Measurements from ENCODE around the gene ADISSP. TPM values are rescaled to one million over a fixed set of nuclear protein-coding genes. Genes with fewer than 3 reads are reported as not detected.

ADISSP gene
- total and polyA plus RNA-seq, 2 of the 8 experiments (the other 6 are each of a cell fraction or from before 2014, with no cell fraction given), result 111 to 141 TPM

DNA sequence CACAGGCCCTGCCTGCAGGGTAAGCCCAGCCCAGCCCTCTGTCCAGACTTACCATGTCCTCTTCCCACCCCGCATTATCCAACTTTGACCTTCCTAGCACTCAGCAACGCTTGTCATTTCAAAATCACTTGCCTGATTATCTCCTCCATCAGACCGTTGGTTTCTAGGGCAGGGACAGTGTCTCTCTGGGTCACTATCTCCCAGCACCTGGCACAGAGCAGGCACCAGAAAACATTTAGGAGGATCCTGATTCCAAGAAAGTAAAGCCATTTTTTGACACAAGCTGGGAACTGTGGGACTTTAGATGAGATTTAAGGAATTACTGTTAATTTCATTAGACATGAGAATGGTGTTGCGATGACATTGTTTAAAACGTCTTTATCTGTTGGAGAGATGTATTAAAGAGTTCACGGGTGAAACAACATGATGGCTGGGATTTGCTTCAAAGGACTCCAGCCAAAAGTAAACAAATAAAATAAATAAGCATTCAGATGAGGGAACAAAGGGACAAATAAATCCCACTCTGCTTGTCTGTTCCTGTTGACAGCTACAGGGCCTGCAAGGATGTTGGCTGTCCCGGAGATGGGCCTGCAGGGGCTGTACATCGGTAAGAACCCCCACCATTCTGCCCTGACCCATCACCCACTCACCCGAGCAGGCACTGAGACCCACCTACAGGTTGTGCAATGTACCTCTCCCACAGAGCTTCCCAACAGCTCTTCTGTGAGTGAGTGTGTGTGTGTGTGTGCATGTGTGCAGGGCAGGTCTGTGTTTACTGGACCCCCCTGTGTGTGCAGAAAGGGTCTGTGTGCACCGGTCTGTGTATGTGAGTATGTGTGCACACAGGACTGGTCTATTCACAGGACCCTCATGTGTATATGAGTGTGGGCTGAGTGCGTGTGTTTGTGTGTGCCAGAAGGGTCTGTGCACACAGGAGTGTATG lies 29.2 kb downstream of the ADISSP start:
- H3K56ac ChIP-seq (replicated peaks; ENCODE audit: insufficient read length, low read depth, low read length), result no peak overlapping the region
- H2BK15ac ChIP-seq (ENCODE audit: low read length), result no peak overlapping the region
- 86% methylated on average over 11 of the region's 11 CpGs; no CpG with 5 or more reads in 1 of the 2 experiments for WGBS, 2 experiments (ENCODE audit: extremely low coverage in 1 of 2, insufficient coverage in 1 of 2, insufficient read length in 1 of 2, insufficient replicate concordance in 2 of 2, low coverage in 1 of 2, low lambda C conversion rate in 2 of 2, missing lambda C conversion rate in 1 of 2)
- ChIA-PET CTCF (ENCODE audit: partially characterized antibody) (interaction anchor here (0.7 to 17.6 kb wide), 6 partner anchors 15 to 41 kb away, joined by 3 to 221 read pairs (median 4); no protein-coding TSS in a partner anchor), POLR2A (ENCODE audit: partially characterized antibody) (interaction anchor here (1.2 kb wide), 1 partner anchor 13 kb away, joined by 3 read pairs; no protein-coding TSS in a partner anchor)
- no peak overlapping the region for H3K9ac ChIP-seq (replicated peaks in 1 of 4; ENCODE audit: extremely low read depth in 1 of 4, low read depth in 3 of 4, low read length in 3 of 4)
- no peak overlapping the region for H3K27ac ChIP-seq (ENCODE audit: low read depth, low read length)
- TF ChIP-seq, protein P1, sequence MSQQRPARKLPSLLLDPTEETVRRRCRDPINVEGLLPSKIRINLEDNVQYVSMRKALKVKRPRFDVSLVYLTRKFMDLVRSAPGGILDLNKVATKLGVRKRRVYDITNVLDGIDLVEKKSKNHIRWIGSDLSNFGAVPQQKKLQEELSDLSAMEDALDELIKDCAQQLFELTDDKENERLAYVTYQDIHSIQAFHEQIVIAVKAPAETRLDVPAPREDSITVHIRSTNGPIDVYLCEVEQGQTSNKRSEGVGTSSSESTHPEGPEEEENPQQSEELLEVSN (IDR thresholded peaks at IDR 0.05), result no peak
- TF ChIP-seq RBBP5 (IDR thresholded peaks at IDR 0.05; ENCODE audit: borderline replicate concordance, low read depth, low read length) (no peak), RFX5 (IDR thresholded peaks at IDR 0.05; ENCODE audit: borderline replicate concordance, low read depth, low read length) (no peak), EGR1 (IDR thresholded peaks at IDR 0.05; ENCODE audit: borderline replicate concordance, low read depth, low read length) (no peak)
- H3K36me3 ChIP-seq (ENCODE audit: control insufficient read depth in 2 of 4, insufficient read depth in 4 of 4, low read length in 3 of 4), result no peaks in the 10 kb centered on the region
- peaks cover 0 to 25% (median 13%) of the 10 kb centered on the region in 4 experiments; a peak in 6 of 7 replicates for H3K4me1 ChIP-seq (replicated peaks in 1 of 4; ENCODE audit: control insufficient read depth in 3 of 4, insufficient read depth in 4 of 4, low read length in 3 of 4)
- H3K4me3 ChIP-seq (ENCODE audit: extremely low read depth in 1 of 4, insufficient read depth in 2 of 4, low read depth in 3 of 4, low read length in 4 of 4), result no peak overlapping the region
- H2BK120ac ChIP-seq (replicated peaks; ENCODE audit: low read depth, low read length), result no peak overlapping the region
- no peaks in the 10 kb centered on the region for H3K79me2 ChIP-seq (ENCODE audit: control insufficient read depth in 1 of 2, insufficient read depth in 2 of 2, low read length in 2 of 2)
- H4K8ac ChIP-seq (ENCODE audit: extremely low read depth, insufficient read depth, low read length), result no peak overlapping the region; the same call in 1 of the 2 replicates
- H2AK5ac ChIP-seq (ENCODE audit: low read depth, low read length), result peak overlapping the region; percentile 26; the same call in 1 of the 2 replicates
- H3K18ac ChIP-seq (ENCODE audit: extremely low read depth, low read length), result no peak overlapping the region
- 0 out of 2 replicates have a peak overlapping the region, but pooled peaks have one; percentile 27 for H2BK12ac ChIP-seq (ENCODE audit: low read depth, low read length)
- H3K9me3 ChIP-seq (ENCODE audit: insufficient read depth in 2 of 2, low read depth in 1 of 2, low read length in 1 of 2), result no peaks in the 10 kb centered on the region
- no peak overlapping the region for H3K4ac ChIP-seq (replicated peaks; ENCODE audit: insufficient read length, low read depth, low read length)
- H3K23ac ChIP-seq (ENCODE audit: insufficient read length), result no peak overlapping the region
- DNase-seq (ENCODE audit: low read depth in 1 of 2, low spot score in 2 of 2) (no peak), FAIRE-seq (no peak)
- peaks cover 0 to 3% (median 0%) of the 10 kb centered on the region in 4 experiments; a peak in 3 of 7 replicates for H3K27me3 ChIP-seq (replicated peaks in 1 of 4; ENCODE audit: control insufficient read depth in 3 of 4, extremely low read depth in 1 of 4, insufficient read depth in 3 of 4, low read length in 3 of 4)
- H4K5ac ChIP-seq (ENCODE audit: insufficient read length, low read depth, low read length), result no peak overlapping the region
- peak overlapping the region; percentile 28; the same call in 1 of the 2 replicates for H2BK5ac ChIP-seq (ENCODE audit: low read depth, low read length)
- no peak overlapping the region for H3K14ac ChIP-seq (ENCODE audit: insufficient read length)
- no peaks in the 10 kb centered on the region for H4K20me1 ChIP-seq (replicated peaks in 1 of 2; ENCODE audit: control insufficient read depth in 1 of 2, insufficient read depth in 2 of 2, low read length in 2 of 2)
- no peaks in the 10 kb centered on the region for H3K79me1 ChIP-seq (ENCODE audit: low read depth, low read length)
- no peak overlapping the region for H2AFZ ChIP-seq (ENCODE audit: low read length)
- peak overlapping the region; percentile 65 for H4K91ac ChIP-seq (replicated peaks; ENCODE audit: insufficient read length, low read length)
- no peak overlapping the region for H3K4me2 ChIP-seq (ENCODE audit: insufficient read depth in 1 of 2, low read depth in 2 of 2, low read length in 2 of 2)
- no peak overlapping the region for H2BK20ac ChIP-seq (ENCODE audit: low read length)
- no peaks in the 10 kb centered on the region for H3K23me2 ChIP-seq (ENCODE audit: low read depth, low read length)
